BLaER1 treated with 17β-estradiol and CSF1 and Interleukin-3, amounts not matched to agents 10 nM and 100 nM (cell line): Measurements from ENCODE around the gene DUT.
"Not testable (repeated sequence)": the region's sequence is repeated elsewhere in the genome, so short reads cannot be mapped to it uniquely, and the experiment has no call there.

Experiments
- H3K27ac ChIP-seq, 11 experiments: shearing (Covaris generic); formaldehyde crosslinking; 2 replicates each; pipeline ENCODE4 v1.8.1; 2022
- H3K27me3 ChIP-seq, 11 experiments: shearing (Covaris generic); formaldehyde crosslinking; 2 replicates each; pipeline ENCODE4 v1.8.1; 2022
- H3K36me3 ChIP-seq, 11 experiments: shearing (Covaris generic); formaldehyde crosslinking; 2 replicates each; pipeline ENCODE4 v1.8.1; 2022
- H3K4me1 ChIP-seq, 10 experiments: shearing (Covaris generic); formaldehyde crosslinking; 2 replicates each; pipeline ENCODE4 v1.8.1; 2022
- H3K4me2 ChIP-seq, 11 experiments: shearing (Covaris generic); formaldehyde crosslinking; 2 replicates each; pipeline ENCODE4 v1.8.1; 2022
- H3K4me3 ChIP-seq, 10 experiments: shearing (Covaris generic); formaldehyde crosslinking; 2 replicates each; pipeline ENCODE4 v1.8.1; 2022
- H3K9ac ChIP-seq, 11 experiments: shearing (Covaris generic); formaldehyde crosslinking; 2 replicates each; pipeline ENCODE4 v1.8.1; 2022
- H3K9me3 ChIP-seq, 11 experiments: shearing (Covaris generic); formaldehyde crosslinking; replicated peaks in 1 of 11; 2 replicates each; pipeline ENCODE4 v1.8.1; 2022
- H4K20me1 ChIP-seq, 11 experiments: shearing (Covaris generic); formaldehyde crosslinking; 2 replicates each; pipeline ENCODE4 v1.8.1; 2022
- Cebpa-rat ChIP-seq, 11 experiments: shearing (Covaris generic); IDR thresholded peaks; 2 replicates each; pipeline ENCODE4 v1.8.1; 2022

DUT gene

GRCh38 chr15:48324949-48325348, 6.3 kb upstream of the DUT start:
- Histone ChIP-seq H3K4me3 (no peak overlapping the region), H3K36me3 (peaks cover 0 to 11% (median 0%) of the 10 kb centered on the region in 11 experiments; a peak in 1 of 22 replicates), H3K27me3 (no peaks in the 10 kb centered on the region), H3K9ac (no peak overlapping the region), H3K27ac (no peak overlapping the region), H3K9me3 (no peaks in the 10 kb centered on the region), H3K4me2 (no peak overlapping the region), H4K20me1 (no peaks in the 10 kb centered on the region), H3K4me1 (peaks cover under 1 to 6% (median 5%) of the 10 kb centered on the region in 10 experiments; a peak in 13 of 20 replicates)
- no peak for TF ChIP-seq Cebpa-rat (IDR thresholded peaks at IDR 0.05)

- peaks cover 0 to 11% (median 0%) of the 10 kb centered on the region in 11 experiments; a peak in 1 of 22 replicates for H3K36me3 ChIP-seq
Measured at GRCh38 chr15:48325400-48325799, 5.8 kb upstream of the DUT start.

GRCh38 chr15:48326180-48326579, 5.0 kb upstream of the DUT start:
- not testable (repeated sequence) for H4K20me1 ChIP-seq, H3K27me3 ChIP-seq, H3K9me3 ChIP-seq, H3K9ac ChIP-seq, H3K27ac ChIP-seq, H3K4me3 ChIP-seq, H3K4me2 ChIP-seq
- peaks cover 6 to 13% (median 11%) of the 10 kb centered on the region in 10 experiments; a peak in 16 of 20 replicates for H3K4me1 ChIP-seq
- H3K36me3 ChIP-seq = peaks cover 0 to 11% (median 0%) of the 10 kb centered on the region in 11 experiments; a peak in 1 of 22 replicates

More at GRCh38 chr15:48325400-48325799, 5.8 kb upstream of the DUT start:
- Histone ChIP-seq H3K27ac (no peak overlapping the region), H3K9ac (no peak overlapping the region), H3K4me3 (no peak overlapping the region), H4K20me1 (no peaks in the 10 kb centered on the region), H3K27me3 (no peaks in the 10 kb centered on the region), H3K9me3 (no peaks in the 10 kb centered on the region), H3K4me1 (peaks cover 5 to 11% (median 10%) of the 10 kb centered on the region in 10 experiments; a peak in 16 of 20 replicates), H3K4me2 (no peak overlapping the region)
- TF ChIP-seq Cebpa-rat (IDR thresholded peaks at IDR 0.05) = no peak

- peaks cover 28 to 44% (median 41%) of the 10 kb centered on the region in 10 experiments for H3K4me1 ChIP-seq
- H3K27ac ChIP-seq = peak overlapping the region; percentile 95 to 100 (median 99); a peak in 21 of 22 replicates
Measured at GRCh38 chr15:48330105-48330785, 984 bp upstream of the DUT start.

GRCh38 chr15:48331796-48332641, 790 bp downstream of the DUT start:
- H3K36me3 ChIP-seq = peaks cover 17 to 45% (median 32%) of the 10 kb centered on the region in 11 experiments; a peak in 21 of 22 replicates
- peaks cover 28 to 49% (median 47%) of the 10 kb centered on the region in 10 experiments for H3K4me1 ChIP-seq
- no peaks in the 10 kb centered on the region for H3K9me3 ChIP-seq
- peak overlapping the region; percentile 93 to 100 (median 99) for H3K9ac ChIP-seq
- peak overlapping the region; percentile 80 to 99 (median 96) for H3K4me2 ChIP-seq
- H4K20me1 ChIP-seq = peaks cover 5 to 29% (median 12%) of the 10 kb centered on the region in 11 experiments; a peak in 13 of 22 replicates
- no peaks in the 10 kb centered on the region for H3K27me3 ChIP-seq
- H3K27ac ChIP-seq = peak overlapping the region; percentile 95 to 100 (median 99)
- TF ChIP-seq Cebpa-rat (IDR thresholded peaks at IDR 0.05) = no peak
- H3K4me3 ChIP-seq = peak overlapping the region; percentile 73 to 97 (median 89)

More at GRCh38 chr15:48330105-48330785, 984 bp upstream of the DUT start:
- peaks cover 5 to 19% (median 11%) of the 10 kb centered on the region in 11 experiments; a peak in 13 of 22 replicates for H4K20me1 ChIP-seq
- peak overlapping the region; percentile 70 to 96 (median 85) for H3K4me2 ChIP-seq
- H3K9me3 ChIP-seq = no peaks in the 10 kb centered on the region
- peak overlapping the region; percentile 93 to 100 (median 99) for H3K9ac ChIP-seq
- no peaks in the 10 kb centered on the region for H3K27me3 ChIP-seq
- TF ChIP-seq Cebpa-rat (IDR thresholded peaks at IDR 0.05) = no peak
- peaks cover 5 to 27% (median 17%) of the 10 kb centered on the region in 11 experiments; a peak in 20 of 22 replicates for H3K36me3 ChIP-seq
- peak overlapping the region; percentile 73 to 97 (median 89) for H3K4me3 ChIP-seq

- Histone ChIP-seq H3K4me3 (peak overlapping the region; percentile 73 to 97 (median 89)), H3K36me3 (peaks cover 22 to 51% (median 38%) of the 10 kb centered on the region in 11 experiments; a peak in 21 of 22 replicates), H3K9me3 (no peaks in the 10 kb centered on the region), H4K20me1 (peaks cover 5 to 33% (median 12%) of the 10 kb centered on the region in 11 experiments; a peak in 14 of 22 replicates), H3K4me2 (peak overlapping the region; percentile 80 to 99 (median 95)), H3K27me3 (no peaks in the 10 kb centered on the region), H3K4me1 (peaks cover 28 to 49% (median 47%) of the 10 kb centered on the region in 10 experiments), H3K27ac (peak overlapping the region in 9 of 11 experiments; percentile 95 to 100 (median 99); a peak in 18 of 22 replicates), H3K9ac (peak overlapping the region; percentile 93 to 100 (median 99); a peak in 21 of 22 replicates)
- TF ChIP-seq Cebpa-rat (IDR thresholded peaks at IDR 0.05) = no peak
Measured at GRCh38 chr15:48332642-48333034, 1.4 kb downstream of the DUT start.

- H3K9me3 ChIP-seq = no peaks in the 10 kb centered on the region
- no peak for TF ChIP-seq Cebpa-rat (IDR thresholded peaks at IDR 0.05)
- peak overlapping the region in 8 of 11 experiments; percentile 99 to 100 (median 99); a peak in 12 of 22 replicates for H3K27ac ChIP-seq
- H3K4me3 ChIP-seq = peak overlapping the region in 8 of 10 experiments; percentile 83 to 97 (median 92); a peak in 16 of 20 replicates
- H4K20me1 ChIP-seq = peaks cover 5 to 41% (median 15%) of the 10 kb centered on the region in 11 experiments; a peak in 15 of 22 replicates
- peak overlapping the region; percentile 80 to 99 (median 95); a peak in 21 of 22 replicates for H3K4me2 ChIP-seq
- no peaks in the 10 kb centered on the region for H3K27me3 ChIP-seq
- peaks cover 28 to 49% (median 47%) of the 10 kb centered on the region in 10 experiments for H3K4me1 ChIP-seq
- H3K9ac ChIP-seq = peak overlapping the region in 10 of 11 experiments; percentile 34 to 100 (median 99); a peak in 19 of 22 replicates
- peaks cover 31 to 54% (median 47%) of the 10 kb centered on the region in 11 experiments for H3K36me3 ChIP-seq
Measured at GRCh38 chr15:48333540-48333939, 2.3 kb downstream of the DUT start.

- Histone ChIP-seq H3K4me1 (peaks cover 28 to 49% (median 47%) of the 10 kb centered on the region in 10 experiments), H3K9me3 (no peaks in the 10 kb centered on the region), H3K4me3 (peak overlapping the region in 4 of 10 experiments; percentile 92 to 97 (median 96); a peak in 6 of 20 replicates), H4K20me1 (peaks cover 5 to 48% (median 15%) of the 10 kb centered on the region in 11 experiments; a peak in 16 of 22 replicates), H3K27me3 (no peaks in the 10 kb centered on the region), H3K9ac (peak overlapping the region in 1 of 11 experiments; percentile 13; a peak in 2 of 22 replicates), H3K4me2 (peak overlapping the region in 9 of 11 experiments; percentile 40 to 99 (median 92); a peak in 18 of 22 replicates), H3K36me3 (peaks cover 36 to 58% (median 53%) of the 10 kb centered on the region in 11 experiments), H3K27ac (no peak overlapping the region)
- 0 out of 22 replicates have a peak, but pooled peaks of 1 of the 11 experiments have one; percentile 41 for TF ChIP-seq Cebpa-rat (IDR thresholded peaks at IDR 0.05)
Measured at GRCh38 chr15:48334260-48334659, 3.0 kb downstream of the DUT start.
